HUDEP-2 (cell line): ENCODE results near the gene SUPT6H.

Experiments used
- DNase-seq, 76 experiments: peaks; one replicate each; lab custom pipeline; 2025; ENCODE audit not compliant: unreplicated experiment in 76 of 76; lab: John Stamatoyannopoulos, UW

The SUPT6H gene

DNA sequence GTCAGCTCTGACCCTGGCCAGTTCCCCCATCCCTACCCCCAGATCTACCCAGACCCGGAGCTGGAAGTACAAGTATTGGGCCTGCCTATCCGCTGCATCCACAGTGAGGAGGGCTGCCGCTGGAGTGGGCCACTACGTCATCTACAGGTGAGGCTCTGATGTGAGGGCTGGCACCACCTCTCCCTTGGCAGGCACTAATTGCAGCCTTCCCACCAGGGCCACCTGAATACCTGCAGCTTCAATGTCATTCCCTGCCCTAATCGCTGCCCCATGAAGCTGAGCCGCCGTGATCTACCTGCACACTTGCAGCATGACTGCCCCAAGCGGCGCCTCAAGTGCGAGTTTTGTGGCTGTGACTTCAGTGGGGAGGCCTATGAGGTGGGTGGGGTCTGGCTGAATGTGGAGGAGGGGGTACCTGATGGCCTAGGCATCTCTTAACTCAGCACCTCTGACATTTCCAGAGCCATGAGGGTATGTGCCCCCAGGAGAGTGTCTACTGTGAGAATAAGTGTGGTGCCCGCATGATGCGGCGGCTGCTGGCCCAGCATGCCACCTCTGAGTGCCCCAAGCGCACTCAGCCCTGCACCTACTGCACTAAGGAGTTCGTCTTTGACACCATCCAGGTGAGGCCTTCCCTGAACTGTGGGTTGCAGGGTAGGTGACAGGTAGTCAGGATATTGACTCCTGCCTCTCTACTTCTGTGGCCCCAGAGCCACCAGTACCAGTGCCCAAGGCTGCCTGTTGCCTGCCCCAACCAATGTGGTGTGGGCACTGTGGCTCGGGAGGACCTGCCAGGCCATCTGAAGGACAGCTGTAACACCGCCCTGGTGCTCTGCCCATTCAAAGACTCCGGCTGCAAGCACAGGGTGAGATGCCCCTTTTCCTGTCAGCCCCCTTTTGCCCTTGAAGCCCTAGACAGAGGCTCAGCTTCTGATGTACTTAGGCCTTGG is 86.1 kb downstream of the SUPT6H start:
- DNase-seq = no peak

DNA sequence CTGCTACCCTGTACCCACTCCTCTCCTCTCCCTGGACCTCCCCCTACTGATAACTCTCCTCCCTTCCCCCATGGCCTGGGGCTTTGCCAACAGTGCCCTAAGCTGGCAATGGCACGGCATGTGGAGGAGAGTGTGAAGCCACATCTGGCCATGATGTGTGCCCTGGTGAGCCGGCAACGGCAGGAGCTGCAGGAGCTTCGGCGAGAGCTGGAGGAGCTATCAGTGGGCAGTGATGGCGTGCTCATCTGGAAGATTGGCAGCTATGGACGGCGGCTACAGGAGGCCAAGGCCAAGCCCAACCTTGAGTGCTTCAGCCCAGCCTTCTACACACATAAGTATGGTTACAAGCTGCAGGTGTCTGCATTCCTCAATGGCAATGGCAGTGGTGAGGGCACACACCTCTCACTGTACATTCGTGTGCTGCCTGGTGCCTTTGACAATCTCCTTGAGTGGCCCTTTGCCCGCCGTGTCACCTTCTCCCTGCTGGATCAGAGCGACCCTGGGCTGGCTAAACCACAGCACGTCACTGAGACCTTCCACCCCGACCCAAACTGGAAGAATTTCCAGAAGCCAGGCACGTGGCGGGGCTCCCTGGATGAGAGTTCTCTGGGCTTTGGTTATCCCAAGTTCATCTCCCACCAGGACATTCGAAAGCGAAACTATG is 87.0 kb downstream of the SUPT6H start:
- DNase-seq = no peak

DNA sequence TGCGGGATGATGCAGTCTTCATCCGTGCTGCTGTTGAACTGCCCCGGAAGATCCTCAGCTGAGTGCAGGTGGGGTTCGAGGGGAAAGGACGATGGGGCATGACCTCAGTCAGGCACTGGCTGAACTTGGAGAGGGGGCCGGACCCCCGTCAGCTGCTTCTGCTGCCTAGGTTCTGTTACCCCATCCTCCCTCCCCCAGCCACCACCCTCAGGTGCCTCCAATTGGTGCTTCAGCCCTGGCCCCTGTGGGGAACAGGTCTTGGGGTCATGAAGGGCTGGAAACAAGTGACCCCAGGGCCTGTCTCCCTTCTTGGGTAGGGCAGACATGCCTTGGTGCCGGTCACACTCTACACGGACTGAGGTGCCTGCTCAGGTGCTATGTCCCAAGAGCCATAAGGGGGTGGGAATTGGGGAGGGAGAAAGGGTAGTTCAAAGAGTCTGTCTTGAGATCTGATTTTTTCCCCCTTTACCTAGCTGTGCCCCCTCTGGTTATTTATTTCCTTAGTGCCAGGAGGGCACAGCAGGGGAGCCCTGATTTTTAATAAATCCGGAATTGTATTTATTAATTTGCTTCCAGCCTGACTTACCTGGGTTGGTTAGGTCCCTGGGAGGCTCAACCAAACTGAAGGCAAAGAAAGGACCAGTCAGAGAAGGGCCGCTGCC is 87.6 kb downstream of the SUPT6H start:
- DNase-seq = peak in 1 of 76 experiments; percentile 28

DNA sequence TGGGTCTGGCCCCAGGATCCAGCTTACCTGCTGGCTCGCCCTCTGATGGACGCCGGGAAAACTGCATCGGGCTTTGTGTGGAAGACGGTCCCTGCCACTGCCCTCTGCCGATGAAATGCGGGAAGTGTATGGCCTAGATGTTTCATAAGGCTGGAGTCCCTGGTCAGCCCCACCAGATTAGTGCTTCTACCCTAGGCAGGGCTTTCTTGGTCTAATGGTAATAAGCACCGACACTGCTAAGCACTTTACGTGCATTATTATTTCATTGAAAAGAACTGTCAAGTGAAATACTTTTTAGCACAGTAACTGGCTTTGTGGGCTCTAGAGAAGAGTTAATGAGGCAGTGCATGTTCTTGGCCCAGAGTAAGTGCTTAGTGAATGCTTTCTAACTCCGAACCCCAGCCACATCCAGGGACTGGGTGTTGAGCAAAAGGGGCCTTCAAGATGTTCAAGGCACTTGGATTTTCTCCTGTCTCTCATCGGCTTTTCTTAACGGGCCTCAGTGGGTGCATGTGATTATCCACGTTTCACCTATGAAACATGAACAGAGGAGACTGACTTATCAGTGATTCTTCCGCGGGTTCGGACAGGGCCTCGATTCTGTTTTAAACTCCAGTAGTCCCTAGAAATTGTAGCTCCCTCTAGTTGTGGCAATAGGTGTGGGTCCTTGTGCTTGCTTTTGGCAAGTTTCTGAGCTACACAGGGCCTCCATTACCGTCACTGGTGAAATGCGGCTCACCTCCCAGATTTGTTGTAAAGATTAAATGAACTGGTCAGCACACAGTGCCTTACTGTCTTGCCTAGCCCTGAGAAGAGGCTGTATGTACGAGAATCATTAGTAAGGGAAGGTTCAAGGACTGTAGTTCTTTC is 88.4 kb downstream of the SUPT6H start:
- peak in 72 of 76 experiments; percentile 54 to 94 (median 84) for DNase-seq

DNA sequence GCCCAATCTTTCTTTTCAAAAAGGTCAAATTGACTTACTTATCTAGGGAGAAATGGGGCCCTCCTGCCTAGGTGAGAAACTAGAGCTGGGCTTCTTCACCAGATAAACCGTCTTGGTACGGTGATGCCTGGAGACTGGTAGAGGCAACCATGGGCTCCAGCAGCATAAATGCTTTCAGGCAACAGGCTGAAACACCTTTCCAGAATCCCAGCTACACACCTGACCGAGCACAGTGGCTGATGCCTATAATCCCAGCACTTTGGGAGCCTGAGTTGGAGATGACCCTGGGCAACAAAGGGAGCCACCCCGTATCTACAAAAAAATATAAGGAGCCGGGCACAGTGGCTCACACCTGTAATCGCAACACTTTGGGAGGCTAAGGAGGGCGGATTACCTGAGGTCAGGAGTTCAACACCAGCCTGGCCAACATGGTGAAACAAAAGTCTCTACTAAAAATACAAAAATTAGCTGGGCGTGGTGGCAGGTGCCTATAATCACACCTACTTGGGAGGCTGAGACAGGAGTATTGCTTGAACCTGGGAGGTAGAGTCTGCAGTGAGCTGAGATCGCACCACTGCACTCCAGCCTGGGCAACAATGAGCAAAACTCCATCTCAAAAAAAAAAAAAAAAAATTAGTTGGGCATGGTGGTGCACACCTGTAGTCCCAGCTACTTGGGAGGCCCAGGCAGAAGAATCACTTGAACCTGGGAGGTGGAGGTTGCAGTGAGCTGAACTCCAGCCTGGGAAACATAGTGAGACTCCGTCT is 89.8 kb downstream of the SUPT6H start:
- no peak for DNase-seq
